HL-60 (cell line): ENCODE data around the gene CZIB.

Experiments used
- DNase-seq, 2 experiments: peaks; one replicate each; pipeline ENCODE4 v3.0.0-alpha.2; 2010 to 2020; ENCODE audit warnings: low read depth in 1 of 2, low spot score in 1 of 2
- H3K27ac ChIP-seq: fragments of 250-450 bp; sonication (Bioruptor Pico); replicated peaks from 2 replicates; pipeline ENCODE4 v1.5.1; 2020; ENCODE audit warnings: mild to moderate bottlenecking, moderate library complexity
- H3K27me3 ChIP-seq: fragments of 250-450 bp; sonication (Bioruptor Pico); 2 replicates; pipeline ENCODE4 v1.5.1; 2021; ENCODE audit warnings: mild to moderate bottlenecking, moderate library complexity; ENCODE audit not compliant: insufficient read depth, poor library complexity, severe bottlenecking
- H3K4me3 ChIP-seq: replicated peaks from 2 replicates; pipeline ENCODE4 v1.5.1; 2011; ENCODE audit warnings: mild to moderate bottlenecking, control low read depth, low read length; ENCODE audit not compliant: insufficient read depth
- GABPA ChIP-seq: IDR thresholded peaks from 2 replicates; pipeline ENCODE4 v1.6.1; 2012; ENCODE audit warnings: low read depth
- POLR2AphosphoS5 ChIP-seq: IDR thresholded peaks from 2 replicates; pipeline ENCODE4 v1.6.1; 2012; ENCODE audit warnings: low read depth
- SPI1 ChIP-seq: IDR thresholded peaks from 2 replicates; pipeline ENCODE4 v1.6.1; 2012; ENCODE audit warnings: low read depth, mild to moderate bottlenecking, borderline replicate concordance
- TF ChIP-seq, protein P1 (sequence below): IDR thresholded peaks from one replicate; pipeline ENCODE4 v1.5.1; 2011; ENCODE audit warnings: low read length, control low read depth, inconsistent platforms; ENCODE audit not compliant: insufficient read depth
- TF ChIP-seq, protein P2 (sequence below): IDR thresholded peaks from 2 replicates; pipeline ENCODE4 v1.6.1; 2012; ENCODE audit warnings: low read depth; ENCODE audit not compliant: insufficient replicate concordance

CZIB gene

DNA sequence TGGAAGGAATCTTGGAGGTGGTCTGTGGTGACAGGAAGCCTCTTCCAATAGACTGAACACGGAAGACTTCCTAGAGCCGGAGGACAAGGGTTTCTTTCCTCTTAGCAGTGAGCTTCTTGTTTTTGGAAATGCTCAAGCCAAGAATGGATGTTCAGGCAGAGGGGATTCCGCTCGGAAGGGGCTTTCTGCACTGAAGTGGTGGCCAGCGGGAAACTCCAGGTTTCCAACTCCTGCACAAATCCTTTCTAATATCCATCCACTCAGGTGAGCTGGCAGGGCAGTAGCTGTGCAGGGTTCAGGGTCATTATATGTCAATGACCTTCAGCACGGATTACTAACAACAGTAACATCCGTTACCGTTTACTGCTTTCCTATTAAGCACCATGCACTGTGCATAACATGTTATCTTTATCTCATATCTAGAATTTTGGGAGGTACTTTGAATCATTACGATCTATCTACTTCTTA, 24.4 kb downstream of the CZIB start:
- Histone ChIP-seq H3K27me3 (no peaks in the 10 kb centered on the region), H3K4me3 (0 out of 2 replicates have a peak overlapping the region, but pooled peaks have one; percentile 77), H3K27ac (peak overlapping the region; percentile 87)
- TF ChIP-seq GABPA (no peak), POLR2AphosphoS5 (no peak), SPI1 (no peak)
- TF ChIP-seq, protein P1, sequence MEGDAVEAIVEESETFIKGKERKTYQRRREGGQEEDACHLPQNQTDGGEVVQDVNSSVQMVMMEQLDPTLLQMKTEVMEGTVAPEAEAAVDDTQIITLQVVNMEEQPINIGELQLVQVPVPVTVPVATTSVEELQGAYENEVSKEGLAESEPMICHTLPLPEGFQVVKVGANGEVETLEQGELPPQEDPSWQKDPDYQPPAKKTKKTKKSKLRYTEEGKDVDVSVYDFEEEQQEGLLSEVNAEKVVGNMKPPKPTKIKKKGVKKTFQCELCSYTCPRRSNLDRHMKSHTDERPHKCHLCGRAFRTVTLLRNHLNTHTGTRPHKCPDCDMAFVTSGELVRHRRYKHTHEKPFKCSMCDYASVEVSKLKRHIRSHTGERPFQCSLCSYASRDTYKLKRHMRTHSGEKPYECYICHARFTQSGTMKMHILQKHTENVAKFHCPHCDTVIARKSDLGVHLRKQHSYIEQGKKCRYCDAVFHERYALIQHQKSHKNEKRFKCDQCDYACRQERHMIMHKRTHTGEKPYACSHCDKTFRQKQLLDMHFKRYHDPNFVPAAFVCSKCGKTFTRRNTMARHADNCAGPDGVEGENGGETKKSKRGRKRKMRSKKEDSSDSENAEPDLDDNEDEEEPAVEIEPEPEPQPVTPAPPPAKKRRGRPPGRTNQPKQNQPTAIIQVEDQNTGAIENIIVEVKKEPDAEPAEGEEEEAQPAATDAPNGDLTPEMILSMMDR, result no peak
- TF ChIP-seq, protein P2, sequence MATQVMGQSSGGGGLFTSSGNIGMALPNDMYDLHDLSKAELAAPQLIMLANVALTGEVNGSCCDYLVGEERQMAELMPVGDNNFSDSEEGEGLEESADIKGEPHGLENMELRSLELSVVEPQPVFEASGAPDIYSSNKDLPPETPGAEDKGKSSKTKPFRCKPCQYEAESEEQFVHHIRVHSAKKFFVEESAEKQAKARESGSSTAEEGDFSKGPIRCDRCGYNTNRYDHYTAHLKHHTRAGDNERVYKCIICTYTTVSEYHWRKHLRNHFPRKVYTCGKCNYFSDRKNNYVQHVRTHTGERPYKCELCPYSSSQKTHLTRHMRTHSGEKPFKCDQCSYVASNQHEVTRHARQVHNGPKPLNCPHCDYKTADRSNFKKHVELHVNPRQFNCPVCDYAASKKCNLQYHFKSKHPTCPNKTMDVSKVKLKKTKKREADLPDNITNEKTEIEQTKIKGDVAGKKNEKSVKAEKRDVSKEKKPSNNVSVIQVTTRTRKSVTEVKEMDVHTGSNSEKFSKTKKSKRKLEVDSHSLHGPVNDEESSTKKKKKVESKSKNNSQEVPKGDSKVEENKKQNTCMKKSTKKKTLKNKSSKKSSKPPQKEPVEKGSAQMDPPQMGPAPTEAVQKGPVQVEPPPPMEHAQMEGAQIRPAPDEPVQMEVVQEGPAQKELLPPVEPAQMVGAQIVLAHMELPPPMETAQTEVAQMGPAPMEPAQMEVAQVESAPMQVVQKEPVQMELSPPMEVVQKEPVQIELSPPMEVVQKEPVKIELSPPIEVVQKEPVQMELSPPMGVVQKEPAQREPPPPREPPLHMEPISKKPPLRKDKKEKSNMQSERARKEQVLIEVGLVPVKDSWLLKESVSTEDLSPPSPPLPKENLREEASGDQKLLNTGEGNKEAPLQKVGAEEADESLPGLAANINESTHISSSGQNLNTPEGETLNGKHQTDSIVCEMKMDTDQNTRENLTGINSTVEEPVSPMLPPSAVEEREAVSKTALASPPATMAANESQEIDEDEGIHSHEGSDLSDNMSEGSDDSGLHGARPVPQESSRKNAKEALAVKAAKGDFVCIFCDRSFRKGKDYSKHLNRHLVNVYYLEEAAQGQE, result no peak
- no peak for DNase-seq

DNA sequence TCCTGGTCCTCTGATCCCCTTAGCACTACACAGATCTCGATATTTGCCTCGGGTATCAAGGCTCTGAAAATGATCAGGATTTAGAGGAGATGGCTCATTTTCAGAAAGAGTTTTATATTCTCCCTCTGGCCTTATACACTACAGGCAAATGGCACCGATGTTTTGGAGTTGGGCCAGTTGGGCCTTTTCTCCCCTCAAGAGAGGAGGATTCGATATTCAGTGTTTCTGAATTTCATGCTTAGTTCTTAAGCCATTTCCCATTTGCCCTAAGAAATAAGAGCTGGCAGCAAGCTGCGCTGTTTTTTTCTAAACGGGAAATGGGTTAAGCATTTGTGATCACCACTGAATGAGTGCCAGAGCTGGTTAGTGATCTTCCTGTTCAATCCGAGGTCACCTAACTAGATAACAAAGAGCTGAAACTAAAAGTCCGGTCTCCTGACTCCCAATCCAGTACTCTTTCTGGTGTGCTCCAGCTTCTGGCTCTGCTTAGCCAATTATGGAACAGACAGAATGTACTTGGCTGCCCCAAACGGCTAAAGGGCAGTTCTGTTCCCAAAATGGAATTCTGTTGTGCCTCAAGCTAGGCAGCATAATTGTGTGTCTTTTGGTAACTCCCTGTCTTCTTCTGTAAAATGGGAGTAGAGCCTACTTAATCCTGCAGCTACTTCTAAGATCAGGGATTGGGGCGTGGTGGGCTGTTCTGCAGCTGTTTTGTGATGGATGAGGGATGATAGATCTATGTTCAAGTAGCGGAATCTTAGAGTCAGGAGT, 25.0 kb downstream of the CZIB start:
- DNase-seq, result no peak

DNA sequence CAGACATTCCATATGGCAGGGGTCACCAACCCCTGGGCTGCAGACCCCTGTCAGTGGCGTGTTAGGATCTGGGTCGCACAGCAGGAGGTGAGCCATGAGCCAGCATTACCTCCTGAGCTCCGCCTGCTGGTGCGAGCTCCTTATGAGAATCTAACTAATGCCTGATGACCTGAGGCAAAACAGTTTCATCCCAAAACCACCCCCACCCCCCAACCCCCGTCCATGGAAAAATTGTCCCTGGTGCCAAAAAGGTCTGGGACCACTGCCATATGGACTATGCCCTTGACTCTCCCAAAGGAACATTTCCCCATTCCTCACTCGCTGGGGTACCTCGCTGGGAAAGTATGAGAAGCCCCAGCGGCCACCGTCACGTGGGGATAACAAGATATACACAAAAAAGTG, 30.2 kb downstream of the CZIB start:
- Histone ChIP-seq H3K4me3 (no peak overlapping the region), H3K27me3 (no peaks in the 10 kb centered on the region), H3K27ac (no peak overlapping the region)
- DNase-seq, result no peak
- TF ChIP-seq GABPA (no peak), SPI1 (no peak)
- TF ChIP-seq, protein P2, result no peak
- TF ChIP-seq, protein P1, result no peak

More for the DNA sequence above, 25.0 kb downstream of the CZIB start:
- Histone ChIP-seq H3K27me3 (no peaks in the 10 kb centered on the region), H3K4me3 (no peak overlapping the region), H3K27ac (no peak overlapping the region)
- TF ChIP-seq, protein P2, result no peak
- no peak for TF ChIP-seq SPI1
- no peak for TF ChIP-seq GABPA
- TF ChIP-seq POLR2AphosphoS5, result no peak
- TF ChIP-seq, protein P1, result no peak
